DND-41 (cell line): ENCODE measurements around the gene KCNQ1OT1.

Experiments used
- ATAC-seq: fragments of 200-7000 bp; cut with Tn5 transposase; 3 replicates; pipeline ENCODE4 v1.9.1; 2021; ENCODE audit warnings: low read depth; ENCODE audit not compliant: insufficient read depth
- DNase-seq: peaks from one replicate; pipeline ENCODE4 v3.0.0-alpha.2; 2020
- H2AFZ ChIP-seq: 2 replicates; pipeline ENCODE4 v1.6.0; 2012; ENCODE audit warnings: low read depth, low read length
- H3K27ac ChIP-seq: 2 replicates; pipeline ENCODE4 v1.5.1; 2012; ENCODE audit warnings: low read length, inconsistent platforms
- H3K27me3 ChIP-seq: fragments of 200-600 bp; sonication (generic); 2 replicates; pipeline ENCODE4 v1.6.0; 2012; ENCODE audit warnings: low read length, mild to moderate bottlenecking, inconsistent platforms; ENCODE audit not compliant: insufficient read depth, poor library complexity
- H3K36me3 ChIP-seq: 2 replicates; pipeline ENCODE4 v1.5.1; 2012; ENCODE audit warnings: low read length, inconsistent platforms; ENCODE audit not compliant: insufficient read depth
- H3K4me1 ChIP-seq: 2 replicates; pipeline ENCODE4 v1.5.1; 2012; ENCODE audit warnings: mild to moderate bottlenecking, low read length; ENCODE audit not compliant: insufficient read depth
- H3K4me2 ChIP-seq: 2 replicates; pipeline ENCODE4 v1.6.0; 2012; ENCODE audit warnings: mild to moderate bottlenecking, moderate library complexity, low read length, inconsistent platforms; ENCODE audit not compliant: insufficient read depth
- H3K4me3 ChIP-seq, 2 experiments: fragments of 200-600 bp in 1 of 2; shearing (Covaris generic) in 1 of 2; 2 replicates each; pipeline ENCODE4 v1.5.1; 2012 to 2016; ENCODE audit warnings: inconsistent platforms in 2 of 2, low read length in 2 of 2, mild to moderate bottlenecking in 2 of 2, low read depth in 1 of 2, moderate library complexity in 1 of 2
- H3K79me2 ChIP-seq: 2 replicates; pipeline ENCODE4 v1.6.0; 2012; ENCODE audit warnings: low read length, inconsistent platforms; ENCODE audit not compliant: insufficient read depth
- H3K9ac ChIP-seq: 2 replicates; pipeline ENCODE4 v1.6.0; 2012; ENCODE audit warnings: low read depth, mild to moderate bottlenecking, inconsistent platforms, low read length, moderate library complexity
- H3K9me3 ChIP-seq: 2 replicates; pipeline ENCODE4 v1.5.1; 2012; ENCODE audit warnings: low read length, moderate library complexity, mild to moderate bottlenecking, inconsistent platforms; ENCODE audit not compliant: insufficient read depth, severe bottlenecking
- H4K20me1 ChIP-seq: 2 replicates; pipeline ENCODE4 v1.6.0; 2012; ENCODE audit warnings: low read length; ENCODE audit not compliant: insufficient read depth
- EZH2 ChIP-seq: IDR thresholded peaks from 3 replicates; pipeline ENCODE4 v1.6.1; 2012; ENCODE audit warnings: borderline replicate concordance, low read depth, mild to moderate bottlenecking, moderate library complexity, low read length, inconsistent platforms; ENCODE audit not compliant: severe bottlenecking
- TF ChIP-seq, protein P1 (sequence below): IDR thresholded peaks from 2 replicates; pipeline ENCODE4 v1.5.1; 2012; ENCODE audit warnings: borderline replicate concordance, low read length, moderate library complexity, mild to moderate bottlenecking; ENCODE audit not compliant: poor library complexity, severe bottlenecking; ENCODE audit errors: extremely low read depth

Gene KCNQ1OT1

DNA sequence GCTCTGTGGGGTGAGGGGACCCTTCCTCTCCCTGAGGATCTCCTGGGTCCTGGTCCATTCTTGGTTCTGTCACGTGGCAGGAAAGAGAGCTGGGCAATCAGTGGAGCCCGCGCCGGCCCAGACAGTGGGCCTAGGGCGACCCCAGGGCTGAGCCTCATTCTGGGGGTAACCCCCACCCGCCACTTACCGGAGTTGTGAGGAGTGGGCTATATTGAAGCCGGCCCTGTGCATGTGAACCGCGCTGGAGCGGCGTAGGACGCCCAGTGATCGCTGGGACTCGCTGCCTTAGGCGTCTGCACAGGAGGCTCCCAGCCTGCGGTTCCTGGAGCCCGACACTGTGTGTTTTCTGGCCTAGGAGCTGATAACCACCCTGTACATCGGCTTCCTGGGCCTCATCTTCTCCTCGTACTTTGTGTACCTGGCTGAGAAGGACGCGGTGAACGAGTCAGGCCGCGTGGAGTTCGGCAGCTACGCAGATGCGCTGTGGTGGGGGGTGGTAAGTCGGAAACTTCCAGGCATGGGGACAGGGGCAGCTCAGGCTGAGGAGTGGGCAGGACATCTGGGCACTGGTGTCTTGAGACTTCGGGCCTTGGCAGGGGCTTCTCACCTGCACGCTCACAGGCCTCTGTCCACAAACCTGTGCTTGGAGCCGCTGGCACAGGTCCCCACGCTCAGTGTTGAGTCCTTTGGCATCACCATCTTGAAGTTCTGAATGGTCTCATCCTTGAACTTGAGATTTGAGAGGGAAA is 127.1 kb downstream of the KCNQ1OT1 start:
- H4K20me1 ChIP-seq = 0 out of 2 replicates have a peak, but pooled peaks cover 5% of the 10 kb centered on the region
- no peaks in the 10 kb centered on the region for H3K9me3 ChIP-seq
- H3K36me3 ChIP-seq = no peaks in the 10 kb centered on the region
- H3K27ac ChIP-seq = no peak overlapping the region
- H3K9ac ChIP-seq = no peak overlapping the region
- TF ChIP-seq, protein P1, sequence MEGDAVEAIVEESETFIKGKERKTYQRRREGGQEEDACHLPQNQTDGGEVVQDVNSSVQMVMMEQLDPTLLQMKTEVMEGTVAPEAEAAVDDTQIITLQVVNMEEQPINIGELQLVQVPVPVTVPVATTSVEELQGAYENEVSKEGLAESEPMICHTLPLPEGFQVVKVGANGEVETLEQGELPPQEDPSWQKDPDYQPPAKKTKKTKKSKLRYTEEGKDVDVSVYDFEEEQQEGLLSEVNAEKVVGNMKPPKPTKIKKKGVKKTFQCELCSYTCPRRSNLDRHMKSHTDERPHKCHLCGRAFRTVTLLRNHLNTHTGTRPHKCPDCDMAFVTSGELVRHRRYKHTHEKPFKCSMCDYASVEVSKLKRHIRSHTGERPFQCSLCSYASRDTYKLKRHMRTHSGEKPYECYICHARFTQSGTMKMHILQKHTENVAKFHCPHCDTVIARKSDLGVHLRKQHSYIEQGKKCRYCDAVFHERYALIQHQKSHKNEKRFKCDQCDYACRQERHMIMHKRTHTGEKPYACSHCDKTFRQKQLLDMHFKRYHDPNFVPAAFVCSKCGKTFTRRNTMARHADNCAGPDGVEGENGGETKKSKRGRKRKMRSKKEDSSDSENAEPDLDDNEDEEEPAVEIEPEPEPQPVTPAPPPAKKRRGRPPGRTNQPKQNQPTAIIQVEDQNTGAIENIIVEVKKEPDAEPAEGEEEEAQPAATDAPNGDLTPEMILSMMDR = no peak
- no peak for TF ChIP-seq EZH2
- H3K79me2 ChIP-seq = no peaks in the 10 kb centered on the region
- H3K27me3 ChIP-seq = no peaks in the 10 kb centered on the region
- no peak overlapping the region for H2AFZ ChIP-seq
- ATAC-seq (no peak), DNase-seq (no peak)
- H3K4me3 ChIP-seq = no peak overlapping the region
- H3K4me1 ChIP-seq = no peaks in the 10 kb centered on the region
- H3K4me2 ChIP-seq = no peak overlapping the region

DNA sequence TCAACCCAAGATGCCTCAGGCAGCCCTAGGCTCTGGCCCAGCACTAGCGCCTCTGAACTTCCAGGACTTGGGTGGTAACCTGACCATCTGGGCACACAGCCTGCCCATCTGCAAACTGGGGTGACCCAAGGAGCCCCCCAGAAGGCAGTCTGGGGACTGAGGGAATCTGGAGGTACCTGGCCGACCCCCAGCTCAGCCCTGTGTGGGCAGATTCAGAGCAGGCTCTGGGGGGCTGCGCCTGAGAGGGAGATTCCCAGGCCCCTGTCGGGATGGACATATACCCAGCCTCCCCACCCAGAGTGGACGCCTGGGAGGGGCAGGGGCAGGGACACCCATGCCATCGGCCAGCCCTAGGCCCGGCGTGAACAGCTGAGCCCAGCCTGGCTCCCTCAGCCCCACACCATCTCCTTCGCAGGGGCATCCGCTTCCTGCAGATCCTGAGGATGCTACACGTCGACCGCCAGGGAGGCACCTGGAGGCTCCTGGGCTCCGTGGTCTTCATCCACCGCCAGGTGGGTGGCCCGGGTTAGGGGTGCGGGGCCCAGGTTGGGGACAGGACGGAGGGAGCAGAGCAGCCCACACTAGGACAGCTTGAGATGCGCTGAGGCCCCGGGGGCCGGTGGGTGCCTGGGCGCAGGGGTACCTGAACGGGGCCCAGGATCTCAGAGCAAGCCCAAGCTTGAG is 128.1 kb downstream of the KCNQ1OT1 start:
- Histone ChIP-seq H3K4me1 (no peaks in the 10 kb centered on the region), H3K79me2 (no peaks in the 10 kb centered on the region), H3K36me3 (no peaks in the 10 kb centered on the region), H3K9ac (no peak overlapping the region), H3K4me3 (no peak overlapping the region), H3K4me2 (no peak overlapping the region), H3K9me3 (no peaks in the 10 kb centered on the region), H3K27me3 (no peaks in the 10 kb centered on the region), H2AFZ (no peak overlapping the region), H4K20me1 (no peaks in the 10 kb centered on the region), H3K27ac (no peak overlapping the region)
- DNase-seq (no peak), ATAC-seq (no peak)
- TF ChIP-seq, protein P1 = no peak
- no peak for TF ChIP-seq EZH2

DNA sequence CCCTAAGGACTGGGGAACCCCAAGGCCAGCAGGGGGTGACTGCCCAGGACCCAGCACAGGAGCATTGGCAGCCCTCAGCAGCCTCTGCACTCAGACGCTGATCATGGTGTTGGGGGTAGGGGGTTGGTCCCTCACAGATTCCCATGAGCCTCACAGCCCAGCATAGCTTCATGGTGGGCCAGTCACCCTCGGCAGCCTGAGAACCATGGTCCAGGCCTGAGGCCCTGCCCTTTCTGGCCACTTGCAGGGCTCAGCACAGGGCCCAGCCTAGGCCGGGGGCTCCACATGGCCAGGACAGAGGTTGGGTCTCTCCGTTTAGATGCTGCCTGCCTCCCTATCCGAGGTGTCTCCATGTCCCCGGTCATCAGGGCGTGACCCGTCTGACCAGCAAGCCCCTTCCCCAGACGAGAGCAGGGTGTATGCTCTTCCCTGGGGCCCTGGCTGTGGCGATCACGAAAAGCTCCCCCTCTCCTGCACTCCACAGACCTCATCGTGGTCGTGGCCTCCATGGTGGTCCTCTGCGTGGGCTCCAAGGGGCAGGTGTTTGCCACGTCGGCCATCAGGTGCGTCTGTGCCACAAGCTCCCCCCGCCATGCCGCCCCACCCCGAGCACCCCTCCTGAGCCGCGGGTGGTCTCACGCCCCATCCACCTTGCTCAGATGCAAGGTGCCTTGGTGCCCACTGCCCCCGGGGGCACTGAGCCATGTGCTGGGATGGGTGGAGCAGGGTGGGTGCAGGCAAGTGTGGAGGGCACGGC is 128.8 kb downstream of the KCNQ1OT1 start:
- Histone ChIP-seq H3K27ac (no peak overlapping the region), H3K4me2 (no peak overlapping the region), H3K9me3 (no peaks in the 10 kb centered on the region)

More for the DNA sequence above, 128.8 kb downstream of the KCNQ1OT1 start:
- Histone ChIP-seq H3K4me3 (no peak overlapping the region), H3K36me3 (no peaks in the 10 kb centered on the region), H3K79me2 (no peaks in the 10 kb centered on the region), H2AFZ (no peak overlapping the region), H3K27me3 (no peaks in the 10 kb centered on the region), H3K4me1 (no peaks in the 10 kb centered on the region), H3K9ac (no peak overlapping the region), H4K20me1 (no peaks in the 10 kb centered on the region)
- ATAC-seq (no peak), DNase-seq (no peak)
- TF ChIP-seq, protein P1 = no peak
- no peak for TF ChIP-seq EZH2
